ENCODE measurements around the gene LMBRD1.

Gene LMBRD1

DNA sequence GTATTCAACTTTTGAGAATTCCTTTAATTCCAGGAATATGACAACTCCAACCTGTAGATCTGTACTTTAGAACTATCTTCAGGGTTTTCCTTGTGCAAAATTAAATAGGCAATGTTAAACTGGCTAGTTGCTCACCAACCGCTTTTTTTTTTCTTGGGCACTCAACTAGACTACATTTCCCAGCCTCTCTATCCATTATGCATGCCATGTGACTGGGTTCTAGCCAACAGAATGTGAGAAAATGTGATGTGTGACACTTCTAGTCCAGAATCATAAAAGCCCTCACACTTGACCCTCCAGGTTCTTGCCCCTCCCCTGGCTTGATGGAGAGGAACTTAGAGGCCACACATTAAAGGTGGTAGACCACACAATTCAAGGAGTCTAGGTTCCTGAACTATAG is 166.0 kb downstream of the LMBRD1 start:
- DNase-seq (ENCODE audit: low read depth): no peak

DNA sequence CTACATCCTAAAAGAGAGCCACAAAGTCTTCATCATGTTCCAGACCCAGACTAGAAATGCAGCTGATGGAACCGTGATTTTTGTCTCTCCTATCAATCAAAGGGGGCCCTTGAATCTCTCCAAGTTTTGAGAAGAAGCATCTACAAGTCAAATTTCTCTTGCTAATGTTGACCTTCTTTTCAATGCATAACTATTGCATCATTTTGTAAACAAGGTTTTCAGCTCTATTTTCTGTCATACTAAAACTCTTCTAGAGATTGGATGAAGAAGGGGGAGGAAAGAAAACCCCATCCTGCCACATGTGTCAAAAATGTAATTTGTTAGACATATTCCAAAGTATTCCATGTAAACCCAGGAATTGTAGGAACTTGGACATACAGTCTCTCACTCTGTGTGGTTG is 169.2 kb downstream of the LMBRD1 start:
- DNase-seq (ENCODE audit: low read depth): no peak

- no peak for DNase-seq (ENCODE audit: low read depth)
These were observed 171.9 kb downstream of the LMBRD1 start for GRCh38 chr6:69624944-69625343.

Data from CMK (cell line).